Globus pallidus (tissue), 1 donor: ENCODE results near the gene SPNS2.

Experiments used
- DNase-seq: peaks from one replicate; pipeline ENCODE4 v3.0.0-alpha.2; 2015; ENCODE audit warnings: low spot score

SPNS2 gene

GRCh38 chr17:4550534-4551039 is 51.9 kb downstream of the SPNS2 start:
- DNase-seq: no peak

GRCh38 chr17:4551141-4551540 is 52.5 kb downstream of the SPNS2 start:
- no peak for DNase-seq

GRCh38 chr17:4551796-4552525 is 53.3 kb downstream of the SPNS2 start:
- DNase-seq: no peak

- no peak for DNase-seq
Observed at GRCh38 chr17:4553669-4554068, 55.0 kb downstream of the SPNS2 start.

- no peak for DNase-seq
Observed at GRCh38 chr17:4554441-4554996, 55.8 kb downstream of the SPNS2 start.

- peak; percentile 95 for DNase-seq
Observed at GRCh38 chr17:4554997-4555799, 56.5 kb downstream of the SPNS2 start, which contains the start of gene MYBBP1A. Gene MYBBP1A (minus strand): TSS chr17:4555384. CDS start chr17:4555324, 60 bp downstream.

GRCh38 chr17:4555873-4556759 is 57.4 kb downstream of the SPNS2 start:
- no peak for DNase-seq

- DNase-seq: no peak
Observed at GRCh38 chr17:4556996-4557395, 58.3 kb downstream of the SPNS2 start.

- no peak for DNase-seq
Observed at GRCh38 chr17:4557626-4558346, 59.1 kb downstream of the SPNS2 start.

GRCh38 chr17:4558347-4558971 is 59.8 kb downstream of the SPNS2 start:
- DNase-seq: no peak

GRCh38 chr17:4559139-4559791 is 60.6 kb downstream of the SPNS2 start:
- DNase-seq: no peak

GRCh38 chr17:4559966-4560365 is 61.3 kb downstream of the SPNS2 start:
- DNase-seq: no peak

GRCh38 chr17:4560421-4560820 is 61.7 kb downstream of the SPNS2 start, which contains the start of gene GGT6:
Gene GGT6 (minus strand): TSS chr17:4560577. CDS start chr17:4560521, 56 bp downstream.
- no peak for DNase-seq

GRCh38 chr17:4560837-4561256 is 62.2 kb downstream of the SPNS2 start:
- DNase-seq: no peak

GRCh38 chr17:4562015-4562969 is 63.6 kb downstream of the SPNS2 start:
- no peak for DNase-seq

- peak; percentile 79 for DNase-seq
Observed at GRCh38 chr17:4565209-4566141, 66.8 kb downstream of the SPNS2 start.

GRCh38 chr17:4566785-4567184 is 68.1 kb downstream of the SPNS2 start:
- peak; percentile 57 for DNase-seq

GRCh38 chr17:4569591-4569990 is 70.9 kb downstream of the SPNS2 start:
- no peak for DNase-seq
